ENCODE measurements around the gene WSB2. TPM values are rescaled to one million over a fixed set of nuclear protein-coding genes. Genes with fewer than 3 reads are reported as not detected.

WSB2 gene
- total and polyA plus RNA-seq, 10 of the 15 experiments (the other 5 are each of a cell fraction or from before 2014, with no cell fraction given) = 18.3 to 82.6 (median 43.7) TPM

- Histone ChIP-seq H3K9me3 (replicated peaks; ENCODE audit: control insufficient read depth, insufficient read depth, low read length) (peaks cover 6% of the 10 kb centered on the region; the same call in 2 of the 3 replicates), H3K4me2 (ENCODE audit: control insufficient read depth, insufficient read depth) (no peak overlapping the region), H3K9ac (ENCODE audit: control insufficient read depth, insufficient read depth, low read length) (no peak overlapping the region), H2AFZ (ENCODE audit: control insufficient read depth, low read depth, low read length) (no peak overlapping the region), H3K79me2 (ENCODE audit: control insufficient read depth, insufficient read depth, low read length) (no peaks in the 10 kb centered on the region), H3K4me1 (ENCODE audit: control insufficient read depth, insufficient read depth, low read length) (peaks cover 29% of the 10 kb centered on the region), H3K36me3 (ENCODE audit: control insufficient read depth in 2 of 2, insufficient read depth in 2 of 2, low read length in 1 of 2) (peaks cover 17 to 56% of the 10 kb centered on the region in 2 experiments), H3K4me3 (no peak overlapping the region), H4K20me1 (ENCODE audit: control insufficient read depth, insufficient read depth) (no peaks in the 10 kb centered on the region), H3K27ac (ENCODE audit: control insufficient read depth, insufficient read depth) (no peak overlapping the region), H3K27me3 (replicated peaks in 1 of 2; ENCODE audit: control insufficient read depth in 2 of 2, insufficient read depth in 2 of 2, low read length in 1 of 2) (no peaks in the 10 kb centered on the region)
- TF ChIP-seq, protein P1, sequence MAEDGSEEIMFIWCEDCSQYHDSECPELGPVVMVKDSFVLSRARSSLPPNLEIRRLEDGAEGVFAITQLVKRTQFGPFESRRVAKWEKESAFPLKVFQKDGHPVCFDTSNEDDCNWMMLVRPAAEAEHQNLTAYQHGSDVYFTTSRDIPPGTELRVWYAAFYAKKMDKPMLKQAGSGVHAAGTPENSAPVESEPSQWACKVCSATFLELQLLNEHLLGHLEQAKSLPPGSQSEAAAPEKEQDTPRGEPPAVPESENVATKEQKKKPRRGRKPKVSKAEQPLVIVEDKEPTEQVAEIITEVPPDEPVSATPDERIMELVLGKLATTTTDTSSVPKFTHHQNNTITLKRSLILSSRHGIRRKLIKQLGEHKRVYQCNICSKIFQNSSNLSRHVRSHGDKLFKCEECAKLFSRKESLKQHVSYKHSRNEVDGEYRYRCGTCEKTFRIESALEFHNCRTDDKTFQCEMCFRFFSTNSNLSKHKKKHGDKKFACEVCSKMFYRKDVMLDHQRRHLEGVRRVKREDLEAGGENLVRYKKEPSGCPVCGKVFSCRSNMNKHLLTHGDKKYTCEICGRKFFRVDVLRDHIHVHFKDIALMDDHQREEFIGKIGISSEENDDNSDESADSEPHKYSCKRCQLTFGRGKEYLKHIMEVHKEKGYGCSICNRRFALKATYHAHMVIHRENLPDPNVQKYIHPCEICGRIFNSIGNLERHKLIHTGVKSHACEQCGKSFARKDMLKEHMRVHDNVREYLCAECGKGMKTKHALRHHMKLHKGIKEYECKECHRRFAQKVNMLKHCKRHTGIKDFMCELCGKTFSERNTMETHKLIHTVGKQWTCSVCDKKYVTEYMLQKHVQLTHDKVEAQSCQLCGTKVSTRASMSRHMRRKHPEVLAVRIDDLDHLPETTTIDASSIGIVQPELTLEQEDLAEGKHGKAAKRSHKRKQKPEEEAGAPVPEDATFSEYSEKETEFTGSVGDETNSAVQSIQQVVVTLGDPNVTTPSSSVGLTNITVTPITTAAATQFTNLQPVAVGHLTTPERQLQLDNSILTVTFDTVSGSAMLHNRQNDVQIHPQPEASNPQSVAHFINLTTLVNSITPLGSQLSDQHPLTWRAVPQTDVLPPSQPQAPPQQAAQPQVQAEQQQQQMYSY (CRISPR knock-in tag; IDR thresholded peaks at IDR 0.05) = no peak
- TF ChIP-seq FOXM1 (IDR thresholded peaks at IDR 0.05; ENCODE audit: low read depth, low read length) (no peak), SRF (IDR thresholded peaks at IDR 0.05; ENCODE audit: low read depth in 2 of 2, low read length in 2 of 2) (no peak)
- TF ChIP-seq, protein P2, sequence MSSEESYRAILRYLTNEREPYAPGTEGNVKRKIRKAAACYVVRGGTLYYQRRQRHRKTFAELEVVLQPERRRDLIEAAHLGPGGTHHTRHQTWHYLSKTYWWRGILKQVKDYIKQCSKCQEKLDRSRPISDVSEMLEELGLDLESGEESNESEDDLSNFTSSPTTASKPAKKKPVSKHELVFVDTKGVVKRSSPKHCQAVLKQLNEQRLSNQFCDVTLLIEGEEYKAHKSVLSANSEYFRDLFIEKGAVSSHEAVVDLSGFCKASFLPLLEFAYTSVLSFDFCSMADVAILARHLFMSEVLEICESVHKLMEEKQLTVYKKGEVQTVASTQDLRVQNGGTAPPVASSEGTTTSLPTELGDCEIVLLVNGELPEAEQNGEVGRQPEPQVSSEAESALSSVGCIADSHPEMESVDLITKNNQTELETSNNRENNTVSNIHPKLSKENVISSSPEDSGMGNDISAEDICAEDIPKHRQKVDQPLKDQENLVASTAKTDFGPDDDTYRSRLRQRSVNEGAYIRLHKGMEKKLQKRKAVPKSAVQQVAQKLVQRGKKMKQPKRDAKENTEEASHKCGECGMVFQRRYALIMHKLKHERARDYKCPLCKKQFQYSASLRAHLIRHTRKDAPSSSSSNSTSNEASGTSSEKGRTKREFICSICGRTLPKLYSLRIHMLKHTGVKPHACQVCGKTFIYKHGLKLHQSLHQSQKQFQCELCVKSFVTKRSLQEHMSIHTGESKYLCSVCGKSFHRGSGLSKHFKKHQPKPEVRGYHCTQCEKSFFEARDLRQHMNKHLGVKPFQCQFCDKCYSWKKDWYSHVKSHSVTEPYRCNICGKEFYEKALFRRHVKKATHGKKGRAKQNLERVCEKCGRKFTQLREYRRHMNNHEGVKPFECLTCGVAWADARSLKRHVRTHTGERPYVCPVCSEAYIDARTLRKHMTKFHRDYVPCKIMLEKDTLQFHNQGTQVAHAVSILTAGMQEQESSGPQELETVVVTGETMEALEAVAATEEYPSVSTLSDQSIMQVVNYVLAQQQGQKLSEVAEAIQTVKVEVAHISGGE (CRISPR knock-in tag; IDR thresholded peaks at IDR 0.05) = no peak
- BruUV-seq (replicated peaks) = TSS peak; percentile 57
- ChIA-PET SMC1A (ENCODE audit: uncharacterized antibody, unreplicated experiment) (interaction anchor here (1.1 to 5.4 kb wide), 7 partner anchors 11 to 158 kb away, joined by 3 to 64 read pairs (median 5); partner anchors contain the start of gene RFC5), CTCF (interaction anchor here (0.7 to 7.5 kb wide), 8 partner anchors 15 to 184 kb away, joined by 3 to 111 read pairs (median 4); no protein-coding TSS in a partner anchor), POLR2A (interaction anchor here (0.6 to 1.6 kb wide), 4 partner anchors 28 to 136 kb away, joined by 3 to 6 read pairs (median 4); partner anchors contain the start of gene WSB2), RAD21 (ENCODE audit: unreplicated experiment) (interaction anchor here (1.2 to 2.7 kb wide), 2 partner anchors 22 to 149 kb away, joined by 3 to 7 read pairs; no protein-coding TSS in a partner anchor)
- no peak for FAIRE-seq
- 86% methylated on average over 5 of the region's 5 CpGs for WGBS (ENCODE audit: insufficient coverage, insufficient replicate concordance, low lambda C conversion rate, missing lambda C conversion rate)
- in situ Hi-C loops (cut with MboI) (no loop called here), intact Hi-C loops (cut with micrococcal nuclease; ENCODE audit: unreplicated experiment) (no loop called here)
- no peak for ATAC-seq
- DNase-seq (ENCODE audit: low read depth, low spot score) = no peak
Measured at GRCh38 chr12:118033323-118033722, 27.7 kb downstream of the WSB2 start.
